ENCODE data around the gene REX1BD. TPM values are rescaled to one million over a fixed set of nuclear protein-coding genes. Genes with fewer than 3 reads are reported as not detected.
A peak's percentile ranks its signal among the peaks of the same experiment; 100 is the strongest.
"Not testable (repeated sequence)": the region's sequence is repeated elsewhere in the genome, so short reads cannot be mapped to it uniquely, and the experiment has no call there.

Gene REX1BD
- total and polyA plus RNA-seq, 4 donors: 25.9 to 71.9 (median 51.4) TPM

DNA sequence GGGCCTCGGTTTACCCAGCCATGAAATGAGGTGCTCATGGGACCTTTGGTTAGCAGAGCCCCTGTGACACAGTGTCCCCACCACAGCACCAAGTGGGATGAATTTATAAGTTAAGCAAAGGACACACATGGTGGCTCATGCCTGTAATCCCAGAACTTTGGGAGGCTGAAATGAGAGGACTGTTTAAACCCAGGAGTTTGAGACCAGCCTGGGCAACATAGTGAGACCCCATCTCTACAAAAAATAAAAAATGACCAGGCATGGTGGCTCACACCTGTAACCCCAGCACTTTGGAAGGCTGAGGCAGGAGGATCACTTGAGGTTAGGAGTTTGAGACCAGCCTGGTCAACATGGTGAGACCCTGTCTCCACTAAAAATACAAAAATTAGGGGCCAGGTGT, 48.4 kb upstream of the REX1BD start:
- H3K27me3 ChIP-seq (ENCODE audit: control insufficient read depth in 4 of 4, insufficient read depth in 4 of 4, low read length in 3 of 4); H3K4me3 ChIP-seq (ENCODE audit: low read depth in 1 of 3, low read length in 3 of 3); H3K9ac ChIP-seq (ENCODE audit: low read depth in 1 of 2, low read length in 2 of 2); H3K9me3 ChIP-seq (ENCODE audit: control insufficient read depth in 4 of 4, low read length in 3 of 4); DNase-seq (ENCODE audit: low spot score); H3K27ac ChIP-seq (ENCODE audit: low read depth in 1 of 2, low read length in 2 of 2): not testable (repeated sequence)
- H3K4me1 ChIP-seq (ENCODE audit: control insufficient read depth in 4 of 4, insufficient read depth in 4 of 4, low read length in 3 of 4): peaks cover 8 to 22% (median 15%) of the 10 kb centered on the region in 4 donors
- WGBS: 100% methylated on average over 1 of the region's 1 CpG
- H3K36me3 ChIP-seq (ENCODE audit: control insufficient read depth in 4 of 4, insufficient read depth in 3 of 4, low read depth in 1 of 4, low read length in 3 of 4): peaks cover 0 to 28% (median 9%) of the 10 kb centered on the region in 4 donors

DNA sequence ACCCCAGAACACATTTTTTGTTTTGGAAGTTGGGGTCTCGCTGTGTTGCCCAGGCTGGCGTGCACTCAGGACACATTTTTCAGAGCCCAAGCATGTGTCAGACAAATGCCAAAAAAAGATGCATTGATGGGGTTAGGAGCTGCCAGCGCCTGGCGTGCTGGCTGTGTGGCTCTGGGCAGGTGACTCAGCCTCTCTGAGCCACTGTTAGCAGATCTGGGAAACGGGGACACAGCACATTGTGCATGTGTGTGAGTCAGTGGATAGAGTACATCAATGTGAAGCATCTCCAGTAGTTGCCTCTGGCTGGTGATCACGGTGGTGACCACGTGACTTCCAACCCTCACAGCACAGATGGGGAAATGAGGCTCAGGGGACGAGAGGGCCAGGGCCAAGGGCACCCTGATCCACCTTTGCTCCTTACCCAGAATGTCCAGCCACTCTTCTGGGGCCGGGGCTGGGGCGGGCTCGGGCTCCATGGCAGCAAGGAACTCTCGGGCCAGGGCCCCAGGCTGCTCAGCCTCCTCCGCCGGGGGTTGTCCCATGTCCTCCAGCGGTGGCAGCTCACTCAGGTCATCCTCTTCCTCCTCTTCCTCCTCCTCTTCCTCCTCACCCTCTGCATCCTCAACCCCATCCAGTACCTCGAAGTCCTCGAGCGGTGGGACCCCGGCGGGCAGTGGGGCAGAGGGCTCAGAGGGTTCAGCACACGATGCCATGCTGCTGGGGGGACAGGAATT, 47.2 kb upstream of the REX1BD start:
- Histone ChIP-seq H3K4me3 (ENCODE audit: low read depth in 1 of 3, low read length in 3 of 3) (no peak overlapping the region), H3K4me1 (ENCODE audit: control insufficient read depth in 4 of 4, insufficient read depth in 4 of 4, low read length in 3 of 4) (peaks cover 8 to 22% (median 15%) of the 10 kb centered on the region in 4 donors), H3K9me3 (ENCODE audit: control insufficient read depth in 4 of 4, low read length in 3 of 4) (no peaks in the 10 kb centered on the region), H3K27ac (ENCODE audit: low read depth in 1 of 2, low read length in 2 of 2) (no peak overlapping the region), H3K27me3 (ENCODE audit: control insufficient read depth in 4 of 4, insufficient read depth in 4 of 4, low read length in 3 of 4) (no peaks in the 10 kb centered on the region), H3K36me3 (ENCODE audit: control insufficient read depth in 4 of 4, insufficient read depth in 3 of 4, low read depth in 1 of 4, low read length in 3 of 4) (peaks cover 0 to 19% (median 8%) of the 10 kb centered on the region in 4 donors), H3K9ac (ENCODE audit: low read depth in 1 of 2, low read length in 2 of 2) (no peak overlapping the region)
- TF ChIP-seq GABPA (IDR thresholded peaks at IDR 0.05 in 1 of 2, conservative IDR thresholded peaks at IDR 0.05 in 1 of 2): no peak
- peak; percentile 14 to 24 for TF ChIP-seq HNF4A (conservative IDR thresholded peaks at IDR 0.05)
- TF ChIP-seq RXRA (IDR thresholded peaks at IDR 0.05): peak in 1 of 2 donors; percentile 22
- no peak for DNase-seq (ENCODE audit: low spot score)
- WGBS: 84% methylated on average over 21 of the region's 21 CpGs

DNA sequence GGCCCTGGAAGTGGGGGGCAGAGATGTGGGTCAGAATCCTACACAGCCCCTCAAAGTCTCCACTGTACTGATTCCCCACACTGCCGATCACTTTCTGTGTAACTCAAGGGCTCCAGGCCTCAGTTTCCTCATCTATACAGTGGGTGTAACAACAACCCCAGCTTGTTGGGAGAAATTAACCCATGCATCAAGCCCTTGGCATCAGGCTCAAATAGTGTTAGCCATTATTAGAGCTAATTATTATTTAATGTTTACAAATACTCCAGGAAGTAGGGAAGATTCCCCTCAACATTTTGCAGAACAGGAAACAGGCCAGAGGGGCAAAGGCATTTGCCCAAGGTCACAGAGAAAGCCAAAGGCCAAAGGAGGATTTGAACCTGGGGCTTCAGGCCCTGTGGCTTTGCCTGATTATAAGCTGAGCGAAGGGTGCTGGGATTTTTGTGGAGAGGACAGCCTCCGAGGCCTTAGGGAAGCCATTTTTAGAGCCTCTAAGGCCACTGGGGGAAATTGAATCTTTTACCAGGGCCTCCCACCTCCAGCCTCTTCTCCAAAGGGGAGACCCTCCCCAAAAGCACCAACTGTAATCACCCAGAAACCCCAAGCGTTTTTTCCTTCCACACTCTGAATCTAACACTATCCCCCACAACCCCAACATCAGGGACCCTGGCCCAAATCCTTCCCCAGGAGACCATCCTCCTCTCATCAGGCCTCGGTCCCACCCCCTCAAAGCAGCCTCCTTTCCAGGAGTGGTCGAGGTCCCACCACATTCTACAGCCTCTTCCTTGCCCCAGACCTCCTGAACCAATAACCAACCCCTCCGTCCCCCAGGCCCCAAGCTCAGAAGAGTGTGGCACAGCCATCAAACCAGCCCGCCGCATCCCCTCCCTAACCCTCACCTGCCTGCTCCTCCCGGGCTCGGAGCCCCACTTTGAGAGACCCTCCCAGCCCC, 46.3 kb upstream of the REX1BD start:
- no peak for DNase-seq (ENCODE audit: low spot score)
- 33% methylated on average over 11 of the region's 11 CpGs for WGBS
- H3K4me1 ChIP-seq (ENCODE audit: control insufficient read depth in 4 of 4, insufficient read depth in 4 of 4, low read length in 3 of 4): peaks cover 8 to 22% (median 15%) of the 10 kb centered on the region in 4 donors
- H3K27me3 ChIP-seq (ENCODE audit: control insufficient read depth in 4 of 4, insufficient read depth in 4 of 4, low read length in 3 of 4): no peaks in the 10 kb centered on the region
- peak overlapping the region; percentile 51 to 56 for H3K27ac ChIP-seq (ENCODE audit: low read depth in 1 of 2, low read length in 2 of 2)
- H3K36me3 ChIP-seq (ENCODE audit: control insufficient read depth in 4 of 4, insufficient read depth in 3 of 4, low read depth in 1 of 4, low read length in 3 of 4): peaks cover 0 to 13% (median 6%) of the 10 kb centered on the region in 4 donors
- H3K9me3 ChIP-seq (ENCODE audit: control insufficient read depth in 4 of 4, low read length in 3 of 4): no peaks in the 10 kb centered on the region
- TF ChIP-seq, protein P1, sequence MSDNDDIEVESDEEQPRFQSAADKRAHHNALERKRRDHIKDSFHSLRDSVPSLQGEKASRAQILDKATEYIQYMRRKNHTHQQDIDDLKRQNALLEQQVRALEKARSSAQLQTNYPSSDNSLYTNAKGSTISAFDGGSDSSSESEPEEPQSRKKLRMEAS (IDR thresholded peaks at IDR 0.05): no peak
- TF ChIP-seq NR2F2 (IDR thresholded peaks at IDR 0.05): peak; percentile 32
- peak overlapping the region; percentile 42 to 97 (median 69) for H3K4me3 ChIP-seq (ENCODE audit: low read depth in 1 of 3, low read length in 3 of 3)
- peak overlapping the region; percentile 43 to 67 for H3K9ac ChIP-seq (ENCODE audit: low read depth in 1 of 2, low read length in 2 of 2)

DNA sequence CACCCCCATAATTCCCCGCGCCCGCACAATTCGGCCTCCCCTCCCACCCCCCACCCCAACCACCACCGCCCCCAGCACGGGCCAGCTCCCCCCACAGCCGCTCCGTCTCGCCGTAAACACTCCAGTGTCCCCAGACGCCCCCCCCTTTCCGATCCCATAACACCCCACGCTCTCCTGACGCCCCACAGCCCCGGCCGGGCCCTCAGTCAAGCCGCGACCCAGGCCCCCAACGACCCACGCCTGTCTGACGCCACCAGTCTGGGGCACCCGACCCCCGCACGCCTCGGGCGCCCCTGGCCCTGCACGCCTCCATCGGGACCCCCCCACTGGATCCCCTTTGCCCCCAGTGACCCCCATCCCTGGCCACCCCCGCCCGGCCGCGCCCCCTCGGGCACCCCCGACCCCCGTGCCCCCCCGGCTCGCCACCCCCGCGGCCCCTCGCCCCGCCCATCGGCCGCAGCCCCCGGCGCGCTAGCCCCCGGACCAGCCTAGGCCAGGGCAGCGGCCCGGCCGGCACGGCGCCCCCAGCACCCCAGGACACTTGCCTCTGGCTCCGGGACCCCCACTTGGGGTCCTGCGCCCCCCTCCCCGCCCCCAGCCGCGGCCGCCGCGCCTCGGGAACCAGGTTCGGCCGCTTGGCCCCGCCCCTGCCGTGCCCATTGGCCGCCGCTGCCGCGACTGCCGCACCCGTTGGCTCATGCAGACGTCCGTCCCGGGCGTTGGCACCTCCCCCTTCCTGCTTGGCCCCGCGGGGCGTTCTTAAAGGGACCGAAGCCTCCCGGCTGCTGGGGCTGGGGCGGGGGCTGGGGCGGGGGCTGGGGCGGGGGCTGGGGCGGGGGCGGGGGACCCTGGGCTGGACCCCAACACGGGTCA, 45.4 kb upstream of the REX1BD start, which contains the start of gene FKBP8:
Gene FKBP8 (minus strand): TSS at position 633 of the 873 bp plus-strand sequence. CDS start 1,603 bp downstream, outside the sequence.
- H3K27me3 ChIP-seq (ENCODE audit: control insufficient read depth in 4 of 4, insufficient read depth in 4 of 4, low read length in 3 of 4): no peaks in the 10 kb centered on the region
- peak within 1 kb of the TSS; percentile 43 to 72 for H3K9ac ChIP-seq (ENCODE audit: low read depth in 1 of 2, low read length in 2 of 2)
- TF ChIP-seq EGR1 (IDR thresholded peaks at IDR 0.05; ENCODE audit: low read depth in 2 of 2) (no peak), RAD21 (IDR thresholded peaks at IDR 0.05) (no peak), YY1 (IDR thresholded peaks at IDR 0.05) (no peak), FOXA2 (IDR thresholded peaks at IDR 0.05) (no peak), SP1 (IDR thresholded peaks at IDR 0.05) (peak; percentile 56), RXRA (IDR thresholded peaks at IDR 0.05) (no peak), JUND (IDR thresholded peaks at IDR 0.05) (no peak), GABPA (IDR thresholded peaks at IDR 0.05 in 1 of 2, conservative IDR thresholded peaks at IDR 0.05 in 1 of 2) (peak in 1 of 2 donors; percentile 19)
- TF ChIP-seq, protein P2, sequence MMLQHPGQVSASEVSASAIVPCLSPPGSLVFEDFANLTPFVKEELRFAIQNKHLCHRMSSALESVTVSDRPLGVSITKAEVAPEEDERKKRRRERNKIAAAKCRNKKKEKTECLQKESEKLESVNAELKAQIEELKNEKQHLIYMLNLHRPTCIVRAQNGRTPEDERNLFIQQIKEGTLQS (IDR thresholded peaks at IDR 0.05): no peak
- TF ChIP-seq, protein P3, sequence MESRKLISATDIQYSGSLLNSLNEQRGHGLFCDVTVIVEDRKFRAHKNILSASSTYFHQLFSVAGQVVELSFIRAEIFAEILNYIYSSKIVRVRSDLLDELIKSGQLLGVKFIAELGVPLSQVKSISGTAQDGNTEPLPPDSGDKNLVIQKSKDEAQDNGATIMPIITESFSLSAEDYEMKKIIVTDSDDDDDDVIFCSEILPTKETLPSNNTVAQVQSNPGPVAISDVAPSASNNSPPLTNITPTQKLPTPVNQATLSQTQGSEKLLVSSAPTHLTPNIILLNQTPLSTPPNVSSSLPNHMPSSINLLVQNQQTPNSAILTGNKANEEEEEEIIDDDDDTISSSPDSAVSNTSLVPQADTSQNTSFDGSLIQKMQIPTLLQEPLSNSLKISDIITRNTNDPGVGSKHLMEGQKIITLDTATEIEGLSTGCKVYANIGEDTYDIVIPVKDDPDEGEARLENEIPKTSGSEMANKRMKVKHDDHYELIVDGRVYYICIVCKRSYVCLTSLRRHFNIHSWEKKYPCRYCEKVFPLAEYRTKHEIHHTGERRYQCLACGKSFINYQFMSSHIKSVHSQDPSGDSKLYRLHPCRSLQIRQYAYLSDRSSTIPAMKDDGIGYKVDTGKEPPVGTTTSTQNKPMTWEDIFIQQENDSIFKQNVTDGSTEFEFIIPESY (IDR thresholded peaks at IDR 0.05): no peak
- peaks cover 0 to 12% (median 6%) of the 10 kb centered on the region in 4 donors for H3K36me3 ChIP-seq (ENCODE audit: control insufficient read depth in 4 of 4, insufficient read depth in 3 of 4, low read depth in 1 of 4, low read length in 3 of 4)
- H3K27ac ChIP-seq (ENCODE audit: low read depth in 1 of 2, low read length in 2 of 2): peak within 1 kb of the TSS; percentile 56 to 77
- no peaks in the 10 kb centered on the region for H3K9me3 ChIP-seq (ENCODE audit: control insufficient read depth in 4 of 4, low read length in 3 of 4)
- peaks cover 6 to 17% (median 12%) of the 10 kb centered on the region in 4 donors for H3K4me1 ChIP-seq (ENCODE audit: control insufficient read depth in 4 of 4, insufficient read depth in 4 of 4, low read length in 3 of 4)
- peak within 1 kb of the TSS; percentile 42 to 97 (median 69) for H3K4me3 ChIP-seq (ENCODE audit: low read depth in 1 of 3, low read length in 3 of 3)
- DNase-seq (ENCODE audit: low spot score): peak; percentile 96
- under 1% methylated on average over 86 of the region's 86 CpGs for WGBS

Measured in liver (tissue), 9 donors.